GM12864 (cell line): Measurements from ENCODE around the gene B3GNT9.

Experiments
- DNase-seq: peaks from one replicate; pipeline ENCODE4 v3.0.0-alpha.2; 2011; ENCODE audit warnings: low read depth
- H3K4me3 ChIP-seq: 2 replicates; pipeline ENCODE4 v1.5.1; 2011; ENCODE audit warnings: mild to moderate bottlenecking, low read depth, low read length, control low read depth
- CTCF ChIP-seq: IDR thresholded peaks from 2 replicates; pipeline ENCODE4 v1.5.1; 2011; ENCODE audit warnings: low read depth, mild to moderate bottlenecking, moderate library complexity, low read length, control low read depth, inconsistent platforms; ENCODE audit errors: missing control alignments

B3GNT9 gene

GRCh38 chr16:67114793-67115192 is 36.0 kb downstream of the B3GNT9 start:
- H3K4me3 ChIP-seq: no peak overlapping the region
- DNase-seq: no peak

GRCh38 chr16:67112591-67113399 is 38.0 kb downstream of the B3GNT9 start:
- TF ChIP-seq CTCF: no peak
- H3K4me3 ChIP-seq: no peak overlapping the region
- no peak for DNase-seq

More at GRCh38 chr16:67114793-67115192, 36.0 kb downstream of the B3GNT9 start:
- TF ChIP-seq CTCF: no peak

GRCh38 chr16:67111951-67112444 is 38.8 kb downstream of the B3GNT9 start:
- no peak for TF ChIP-seq CTCF

GRCh38 chr16:67109407-67110135 is 41.2 kb downstream of the B3GNT9 start, which contains the start of gene PHAF1:
TSS of gene PHAF1 (plus strand) at chr16:67109941. CDS start at chr16:67110176, 235 bp downstream.
- H3K4me3 ChIP-seq: peak within 1 kb of the TSS; percentile 99
- TF ChIP-seq CTCF: no peak
- peak; percentile 62 for DNase-seq

More at GRCh38 chr16:67111951-67112444, 38.8 kb downstream of the B3GNT9 start:
- DNase-seq: no peak
- no peak overlapping the region for H3K4me3 ChIP-seq

GRCh38 chr16:67108931-67109406 is 41.8 kb downstream of the B3GNT9 start:
- peak overlapping the region; percentile 99 for H3K4me3 ChIP-seq
- no peak for DNase-seq
- TF ChIP-seq CTCF: no peak

GRCh38 chr16:67108489-67108888 is 42.3 kb downstream of the B3GNT9 start:
- DNase-seq: no peak
- no peak for TF ChIP-seq CTCF
- H3K4me3 ChIP-seq: no peak overlapping the region
